Spleen (tissue), 7 donors: Measurements from ENCODE around the gene FAM90A26.
"Not testable (repeated sequence)": the region's sequence is repeated elsewhere in the genome, so short reads cannot be mapped to it uniquely, and the experiment has no call there.

Experiments
- POLR2A ChIP-seq, 3 donors: fragments of 450-650 bp; IDR thresholded peaks; one replicate each; pipeline ENCODE4 v1.5.1; 2017; ENCODE audit warnings: antibody characterized with exemption in 3 of 3, mild to moderate bottlenecking in 1 of 3
- POLR2AphosphoS5 ChIP-seq, 3 donors: sonication (generic); formaldehyde crosslinking; IDR thresholded peaks; one replicate each; pipeline ENCODE4 v1.5.1; 2017; ENCODE audit warnings: antibody characterized with exemption in 3 of 3
- TF ChIP-seq, protein P1 (sequence below), 11 experiments: fragments of 200-600 bp in 7 of 11; fragments of 450-650 bp in 4 of 11; sonication (generic) in 4 of 11; IDR thresholded peaks in 8 of 11; conservative IDR thresholded peaks in 3 of 11; 1 replicate in 7 of 11; 2 replicates in 4 of 11; pipeline versions ENCODE4 v1.4.0 to v1.8.0; 2016 to 2021; ENCODE audit warnings: antibody characterized with exemption in 11 of 11, inconsistent platforms in 4 of 11, mild to moderate bottlenecking in 1 of 11
- donor health status: DM: no; HTN: no; CAD: no; lungs with moderate emphysema.
- donor health status: DM: no; HTN: no; CAD: no.
- donor health status: DM: no; HTN: no; CAD: no.

DNA sequence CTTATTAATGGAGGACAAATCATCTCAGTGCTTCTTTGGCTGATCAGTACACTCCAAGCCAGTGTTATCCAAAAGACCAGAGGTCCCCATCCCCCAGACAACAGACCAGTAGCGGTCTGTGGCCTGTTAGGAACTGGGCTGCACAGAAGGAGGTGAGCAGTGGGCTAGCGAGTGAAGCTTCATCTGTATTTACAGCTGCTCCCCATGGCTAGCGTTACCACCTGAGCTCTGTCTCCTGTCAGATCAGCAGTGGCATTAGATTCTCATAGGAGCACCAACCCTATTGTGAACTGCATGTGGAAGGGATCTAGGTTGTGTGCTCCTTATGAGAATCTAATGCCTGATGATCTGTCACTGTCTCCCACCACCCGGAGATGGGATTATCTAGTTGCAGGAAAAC, 37.4 kb upstream of the FAM90A26 start:
- TF ChIP-seq, protein P1, sequence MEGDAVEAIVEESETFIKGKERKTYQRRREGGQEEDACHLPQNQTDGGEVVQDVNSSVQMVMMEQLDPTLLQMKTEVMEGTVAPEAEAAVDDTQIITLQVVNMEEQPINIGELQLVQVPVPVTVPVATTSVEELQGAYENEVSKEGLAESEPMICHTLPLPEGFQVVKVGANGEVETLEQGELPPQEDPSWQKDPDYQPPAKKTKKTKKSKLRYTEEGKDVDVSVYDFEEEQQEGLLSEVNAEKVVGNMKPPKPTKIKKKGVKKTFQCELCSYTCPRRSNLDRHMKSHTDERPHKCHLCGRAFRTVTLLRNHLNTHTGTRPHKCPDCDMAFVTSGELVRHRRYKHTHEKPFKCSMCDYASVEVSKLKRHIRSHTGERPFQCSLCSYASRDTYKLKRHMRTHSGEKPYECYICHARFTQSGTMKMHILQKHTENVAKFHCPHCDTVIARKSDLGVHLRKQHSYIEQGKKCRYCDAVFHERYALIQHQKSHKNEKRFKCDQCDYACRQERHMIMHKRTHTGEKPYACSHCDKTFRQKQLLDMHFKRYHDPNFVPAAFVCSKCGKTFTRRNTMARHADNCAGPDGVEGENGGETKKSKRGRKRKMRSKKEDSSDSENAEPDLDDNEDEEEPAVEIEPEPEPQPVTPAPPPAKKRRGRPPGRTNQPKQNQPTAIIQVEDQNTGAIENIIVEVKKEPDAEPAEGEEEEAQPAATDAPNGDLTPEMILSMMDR (IDR thresholded peaks at IDR 0.05 in 8 of 11, conservative IDR thresholded peaks at IDR 0.05 in 3 of 11): not testable (repeated sequence)
- TF ChIP-seq POLR2A, POLR2AphosphoS5 (IDR thresholded peaks at IDR 0.05): not testable (repeated sequence)
